HepG2 (cell line): ENCODE results near the gene FAM184B. TPM values are rescaled to one million over a fixed set of nuclear protein-coding genes. Genes with fewer than 3 reads are reported as not detected.

ENCODE experiments used
- ATAC-seq: fragments of 200-7000 bp; cut with Tn5 transposase; 3 replicates; pipeline ENCODE4 v1.9.1; 2020; ENCODE audit warnings: mild to moderate bottlenecking, moderate library complexity
- BruUV-seq: library from RNA; stranded (reverse); fragments of 400-500 nt; replicated peaks from 2 replicates; lab custom pipeline; 2021; lab: Mats Ljungman, UMichigan
- CTCF ChIA-PET: fragments of 300-600 bp; formaldehyde crosslinking; extraction: SDS; loops from one replicate; lab custom pipeline; 2021; ENCODE audit warnings: low total read pairs, inconsistent platforms, low intra/inter-chr PET ratio; lab: Yijun Ruan, JAX
- POLR2A ChIA-PET: fragments of 350-600 bp; sonication (Branson Sonifier 250); formaldehyde crosslinking; loops from one replicate; lab custom pipeline; 2020; ENCODE audit warnings: antibody characterized with exemption, inconsistent platforms; lab: Yijun Ruan, JAX
- DNase-seq: peaks from one replicate; pipeline ENCODE4 v3.0.0-alpha.2; 2015; ENCODE audit warnings: low spot score
- FAIRE-seq: peaks from 3 replicates; lab custom pipeline; 2011; peaks lifted over from hg19 to GRCh38; lab: Jason Lieb, UNC
- H2AFZ ChIP-seq: one replicate; pipeline ENCODE4 v1.6.1; 2011; ENCODE audit warnings: low read length, inconsistent platforms
- H3K27ac ChIP-seq: fragments of 300-600 bp; 3 replicates; pipeline ENCODE4 v1.8.0; 2011; ENCODE audit warnings: mixed run types, mild to moderate bottlenecking, mixed read lengths, low read length, inconsistent platforms; ENCODE audit not compliant: insufficient read depth; ENCODE audit errors: extremely low read length
- H3K27me3 ChIP-seq, 2 experiments: fragments of 200-600 bp in 1 of 2; 2 replicates in 1 of 2; 3 replicates in 1 of 2; pipeline versions ENCODE4 v1.6.0 to v1.8.0; 2011; ENCODE audit warnings: low read length in 2 of 2, mild to moderate bottlenecking in 2 of 2, moderate library complexity in 2 of 2, inconsistent platforms in 1 of 2; ENCODE audit not compliant: insufficient read depth in 2 of 2, control insufficient read depth in 1 of 2
- H3K36me3 ChIP-seq, 2 experiments: fragments of 200-600 bp in 1 of 2; replicated peaks in 1 of 2; 2 replicates in 1 of 2; 3 replicates in 1 of 2; pipeline versions ENCODE4 v1.5.1 to v1.8.0; 2011; ENCODE audit warnings: low read length in 2 of 2, inconsistent platforms in 1 of 2; ENCODE audit not compliant: insufficient read depth in 2 of 2, control insufficient read depth in 1 of 2
- H3K4me1 ChIP-seq: 2 replicates; pipeline ENCODE4 v1.5.1; 2012; ENCODE audit warnings: low read length, inconsistent platforms; ENCODE audit not compliant: insufficient read depth
- H3K4me2 ChIP-seq: 2 replicates; pipeline ENCODE4 v1.6.0; 2011; ENCODE audit warnings: low read depth, low read length, inconsistent platforms
- H3K4me3 ChIP-seq, 3 experiments: fragments of 200-600 bp in 1 of 3; sonication (generic), shearing (Covaris generic) in 1 of 3; replicated peaks in 1 of 3; 2 replicates each; pipeline ENCODE4 v1.5.1; 2011 to 2016; ENCODE audit warnings: low read length in 3 of 3, inconsistent platforms in 2 of 3, low read depth in 2 of 3, mild to moderate bottlenecking in 2 of 3, control low read depth in 1 of 3, mixed read lengths in 1 of 3; ENCODE audit not compliant: insufficient read depth in 1 of 3
- H3K79me2 ChIP-seq: one replicate; pipeline ENCODE4 v1.6.1; 2011; ENCODE audit warnings: low read length, inconsistent platforms; ENCODE audit not compliant: insufficient read depth
- H3K9ac ChIP-seq: 2 replicates; pipeline ENCODE4 v1.6.0; 2011; ENCODE audit warnings: mild to moderate bottlenecking, low read depth, low read length, inconsistent platforms; ENCODE audit not compliant: insufficient read depth
- H3K9me3 ChIP-seq: 2 replicates; pipeline ENCODE4 v1.5.1; 2012; ENCODE audit warnings: mild to moderate bottlenecking, low read length
- H4K20me1 ChIP-seq: 2 replicates; pipeline ENCODE4 v1.6.0; 2011; ENCODE audit warnings: inconsistent platforms, mild to moderate bottlenecking, low read length, moderate library complexity; ENCODE audit not compliant: insufficient read depth
- ATF7-NPFF ChIP-seq: sonication (generic); formaldehyde crosslinking; IDR thresholded peaks from 2 replicates; pipeline ENCODE4 v1.8.1; 2023; ENCODE audit warnings: mild to moderate bottlenecking, low read depth, missing genetic modification reagents, moderate library complexity
- ATM ChIP-seq: fragments of 450-650 bp; IDR thresholded peaks from 2 replicates; pipeline ENCODE4 v1.7.1; 2017; ENCODE audit warnings: mild to moderate bottlenecking, borderline replicate concordance
- CREM ChIP-seq, 2 experiments: sonication (generic) in 1 of 2; formaldehyde crosslinking in 1 of 2; IDR thresholded peaks; 2 replicates each; pipeline versions ENCODE4 v1.4.0 to v1.6.1; 2016 to 2020; ENCODE audit warnings: antibody characterized with exemption in 1 of 2, mild to moderate bottlenecking in 1 of 2, missing genetic modification reagents in 1 of 2
- DNMT1 ChIP-seq: sonication (generic); formaldehyde crosslinking; IDR thresholded peaks from 2 replicates; pipeline ENCODE4 v1.5.1; 2020; ENCODE audit warnings: mild to moderate bottlenecking, missing genetic modification reagents
- HDAC1 ChIP-seq: sonication (generic); formaldehyde crosslinking; IDR thresholded peaks from 2 replicates; pipeline ENCODE4 v1.5.1; 2020; ENCODE audit warnings: mild to moderate bottlenecking, missing genetic modification reagents
- HDAC6 ChIP-seq: fragments of 200-600 bp; sonication (generic); IDR thresholded peaks from 2 replicates; pipeline ENCODE4 v1.7.0; 2017; ENCODE audit warnings: mild to moderate bottlenecking, antibody characterized with exemption, low read length, low read depth
- NCOR1 ChIP-seq: fragments of 200-600 bp; sonication (generic); IDR thresholded peaks from 2 replicates; pipeline ENCODE4 v1.7.0; 2017; ENCODE audit warnings: antibody characterized with exemption, low read length, borderline replicate concordance
- NPAS2 ChIP-seq: sonication (generic); formaldehyde crosslinking; IDR thresholded peaks from 2 replicates; pipeline ENCODE4 v1.8.0; 2022; ENCODE audit warnings: mild to moderate bottlenecking, missing genetic modification reagents, borderline replicate concordance
- PLRG1 ChIP-seq: fragments of 450-650 bp; conservative IDR thresholded peaks from 2 replicates; pipeline ENCODE4 v1.6.1; 2016
- SYNCRIP ChIP-seq: fragments of 200-400 bp; formaldehyde crosslinking; IDR thresholded peaks from 2 replicates; pipeline ENCODE4 v1.6.1; 2018; ENCODE audit warnings: mild to moderate bottlenecking, low read depth, low read length; ENCODE audit not compliant: insufficient read depth
- TCF7 ChIP-seq: sonication (generic); IDR thresholded peaks from 2 replicates; pipeline ENCODE4 v1.6.1; 2016; ENCODE audit warnings: antibody characterized with exemption, low read depth
- ZNF274 ChIP-seq: sonication (generic); formaldehyde crosslinking; IDR thresholded peaks from 2 replicates; pipeline ENCODE4 v1.5.1; 2020; ENCODE audit warnings: mild to moderate bottlenecking, missing genetic modification reagents
- ZNF326 ChIP-seq: sonication (generic); formaldehyde crosslinking; IDR thresholded peaks from 2 replicates; pipeline ENCODE4 v1.4.0; 2020; ENCODE audit warnings: missing genetic modification reagents, borderline replicate concordance
- ZNF337 ChIP-seq: sonication (generic); formaldehyde crosslinking; IDR thresholded peaks from 2 replicates; pipeline ENCODE4 v1.5.1; 2020; ENCODE audit warnings: missing genetic modification reagents, low read depth, mild to moderate bottlenecking, borderline replicate concordance
- ZNF468 ChIP-seq: sonication (generic); formaldehyde crosslinking; IDR thresholded peaks from 2 replicates; pipeline ENCODE4 v1.8.0; 2022; ENCODE audit warnings: mild to moderate bottlenecking, moderate library complexity, missing genetic modification reagents
- ZNF530 ChIP-seq: sonication (generic); formaldehyde crosslinking; IDR thresholded peaks from 2 replicates; pipeline ENCODE4 v1.5.0; 2020; ENCODE audit warnings: low read depth, mild to moderate bottlenecking, missing genetic modification reagents
- WGBS: methylation state at CpG from one replicate; pipeline ENCODE4 v1.1.6; 2017; ENCODE audit warnings: low lambda C conversion rate; 5-methylcytosine and 5-hydroxymethylcytosine counted together
- in situ Hi-C: cut with HindIII; loops from 2 replicates; pipeline ENCODE4 v1.10.0; 2017; ENCODE audit warnings: low pct_unique_long_range_greater_than_20kb; ENCODE audit not compliant: extremely low pct_ligation_motif_present
- intact Hi-C: fragments of 100-400 bp; cut with micrococcal nuclease; formaldehyde crosslinking; loops from one replicate; pipeline ENCODE4 v1.10.0; 2022; ENCODE audit not compliant: unreplicated experiment
- polyA plus RNA-seq, 8 experiments: library from polyadenylated mRNA; depleted of rRNA in 3 of 8; stranded (reverse) in 7 of 8; unstranded in 1 of 8; fragments of >200 nt; fragmentation: Illumina TruSeq in 4 of 8; extraction: Trizol in 4 of 8; gene quantifications; 2 replicates each; pipeline versions ENCODE4 v1.2.1 to v1.2.3, GENCODE V29; 2011 to 2016; ENCODE audit warnings: low read depth in 4 of 8, missing spikeins in 1 of 8, mixed read lengths in 1 of 8; ENCODE audit not compliant: insufficient read depth in 1 of 8
- total RNA-seq, 5 experiments: library from RNA; depleted of rRNA; stranded (reverse); fragments of >200 nt; fragmentation: Illumina TruSeq; extraction: Trizol; gene quantifications; 2 replicates each; pipeline ENCODE4 v1.2.3, GENCODE V29; 2016; ENCODE audit warnings: low read depth in 1 of 5
- TF ChIP-seq, protein P1 (sequence below): IDR thresholded peaks from 2 replicates; pipeline ENCODE4 v1.6.1; 2012; ENCODE audit warnings: inconsistent platforms
- TF ChIP-seq, protein P2 (sequence below): IDR thresholded peaks from 2 replicates; pipeline ENCODE4 v1.6.1; 2016; ENCODE audit warnings: low read depth, borderline replicate concordance
- TF ChIP-seq, protein P3 (sequence below): sonication (generic); formaldehyde crosslinking; IDR thresholded peaks from 2 replicates; pipeline ENCODE4 v1.5.0; 2020; ENCODE audit warnings: missing genetic modification reagents

FAM184B gene
- total and polyA plus RNA-seq, 2 of the 13 experiments (the other 11 are each of a cell fraction or from before 2014, with no cell fraction given), result not detected

DNA sequence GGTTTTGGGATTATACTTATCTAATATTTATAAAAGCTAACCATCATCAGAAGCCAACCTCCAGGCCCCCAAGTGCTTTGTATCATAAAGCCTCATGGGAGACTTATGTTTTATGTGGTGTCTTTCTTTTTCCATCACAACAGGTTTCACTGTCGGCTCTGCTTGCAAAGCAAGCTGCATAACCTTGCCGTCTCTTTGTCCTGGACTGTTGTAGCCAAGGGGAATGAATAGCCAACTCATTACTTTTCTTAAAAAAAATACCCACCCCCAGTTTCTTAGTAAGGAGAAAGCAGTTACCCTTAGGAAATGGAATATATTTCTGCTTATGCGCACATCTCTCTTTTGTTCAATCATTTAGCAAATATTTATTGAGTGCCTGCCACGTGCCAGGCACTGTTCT is 40.7 kb downstream of the FAM184B start (continued):
- TF ChIP-seq SYNCRIP, result no peak

DNA sequence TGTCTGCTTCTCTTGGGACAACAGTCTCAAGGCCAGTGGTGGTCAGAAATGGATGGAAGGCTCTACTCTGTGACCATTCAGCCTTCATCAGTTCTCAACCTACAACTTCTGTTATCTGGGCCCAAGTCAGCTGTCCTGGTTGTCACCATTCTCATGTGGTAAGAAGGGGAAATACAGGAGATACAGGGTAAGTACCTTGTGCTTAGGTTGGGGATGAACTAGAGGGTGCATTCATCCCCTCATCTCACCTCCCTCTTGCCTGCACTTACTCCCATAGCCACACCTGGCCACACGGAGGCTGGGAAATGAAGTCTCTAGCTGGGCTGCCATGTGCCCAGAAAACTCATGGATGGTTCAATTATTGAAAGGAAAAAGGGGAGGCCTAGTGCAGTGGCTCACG is 44.9 kb downstream of the FAM184B start:
- no peaks in the 10 kb centered on the region for H3K79me2 ChIP-seq
- H3K27me3 ChIP-seq, result no peaks in the 10 kb centered on the region
- no peak overlapping the region for H3K4me3 ChIP-seq
- H3K4me1 ChIP-seq, result no peaks in the 10 kb centered on the region
- intact Hi-C loops, result no loop called here
- TF ChIP-seq ZNF530 (CRISPR knock-in tag) (no peak), NPAS2 (CRISPR knock-in tag) (no peak), ATM (no peak), ZNF468 (no peak), PLRG1 (no peak), TCF7 (no peak), HDAC1 (no peak), ZNF274 (CRISPR knock-in tag) (no peak), CREM (IDR thresholded peaks at IDR 0.05) (no peak), CREM (CRISPR knock-in tag; IDR thresholded peaks at IDR 0.05) (no peak), ZNF337 (no peak), ZNF326 (no peak), NCOR1 (no peak), DNMT1 (CRISPR knock-in tag) (no peak), HDAC6 (no peak), ATF7-NPFF (CRISPR knock-in tag) (no peak)
- TF ChIP-seq, protein P1, sequence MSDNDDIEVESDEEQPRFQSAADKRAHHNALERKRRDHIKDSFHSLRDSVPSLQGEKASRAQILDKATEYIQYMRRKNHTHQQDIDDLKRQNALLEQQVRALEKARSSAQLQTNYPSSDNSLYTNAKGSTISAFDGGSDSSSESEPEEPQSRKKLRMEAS, result no peak
- TF ChIP-seq, protein P2, sequence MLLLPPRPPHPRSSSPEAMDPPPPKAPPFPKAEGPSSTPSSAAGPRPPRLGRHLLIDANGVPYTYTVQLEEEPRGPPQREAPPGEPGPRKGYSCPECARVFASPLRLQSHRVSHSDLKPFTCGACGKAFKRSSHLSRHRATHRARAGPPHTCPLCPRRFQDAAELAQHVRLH (CRISPR knock-in tag), result no peak
- TF ChIP-seq, protein P3, sequence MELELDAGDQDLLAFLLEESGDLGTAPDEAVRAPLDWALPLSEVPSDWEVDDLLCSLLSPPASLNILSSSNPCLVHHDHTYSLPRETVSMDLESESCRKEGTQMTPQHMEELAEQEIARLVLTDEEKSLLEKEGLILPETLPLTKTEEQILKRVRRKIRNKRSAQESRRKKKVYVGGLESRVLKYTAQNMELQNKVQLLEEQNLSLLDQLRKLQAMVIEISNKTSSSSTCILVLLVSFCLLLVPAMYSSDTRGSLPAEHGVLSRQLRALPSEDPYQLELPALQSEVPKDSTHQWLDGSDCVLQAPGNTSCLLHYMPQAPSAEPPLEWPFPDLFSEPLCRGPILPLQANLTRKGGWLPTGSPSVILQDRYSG (CRISPR knock-in tag), result no peak
- no peak for FAIRE-seq
- no peak overlapping the region for H3K27ac ChIP-seq
- H3K36me3 ChIP-seq, result no peaks in the 10 kb centered on the region
- no peak for DNase-seq
- H3K4me2 ChIP-seq, result no peak overlapping the region
- in situ Hi-C loops, result no loop called here
- ATAC-seq, result no peak
- POLR2A ChIA-PET, result no interaction called here
- WGBS, result 45% methylated on average over 2 of the region's 2 CpGs
- CTCF ChIA-PET, result no interaction called here
- no peaks in the 10 kb centered on the region for H4K20me1 ChIP-seq
- BruUV-seq, result no TSS peak
- no peaks in the 10 kb centered on the region for H3K9me3 ChIP-seq
- H2AFZ ChIP-seq, result no peak overlapping the region
- no peak overlapping the region for H3K9ac ChIP-seq
